ENCODE data around the gene GPR155.

DNA sequence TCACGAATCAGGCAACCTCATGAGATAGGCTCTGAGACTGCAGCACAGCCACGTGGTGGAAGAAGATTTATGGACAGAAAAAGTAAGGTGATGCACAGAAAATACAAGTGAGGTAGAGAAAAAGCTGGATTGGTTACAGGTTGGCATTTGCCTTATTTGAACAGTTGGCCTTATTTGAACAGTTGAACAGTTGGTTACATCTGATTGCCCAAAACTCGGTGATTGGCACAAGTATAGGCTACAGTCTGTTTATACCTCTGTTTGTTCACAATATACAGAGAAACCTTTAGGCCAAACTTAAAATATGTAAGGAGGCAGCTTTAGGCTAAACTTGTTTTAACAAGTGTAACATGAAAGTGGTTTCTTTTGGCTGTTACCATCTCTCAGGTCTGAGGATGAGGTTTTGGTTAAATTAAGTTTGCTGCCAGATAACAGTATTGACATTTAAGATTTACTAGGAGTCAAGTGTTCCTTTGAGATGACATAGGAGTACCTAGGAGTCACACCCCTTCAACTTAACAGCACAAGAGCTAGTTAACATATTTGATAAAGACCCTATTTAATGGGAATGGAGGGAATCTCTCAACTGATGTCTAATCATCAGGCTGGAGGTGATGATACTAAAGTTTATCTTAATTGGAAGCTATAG lies 16.5 kb upstream of the GPR155 start:
- no peak for TF ChIP-seq ZBTB7A (IDR thresholded peaks at IDR 0.05; ENCODE audit: low read depth)
- TF ChIP-seq CEBPB (IDR thresholded peaks at IDR 0.05): no peak
- no peak for TF ChIP-seq RAD21 (IDR thresholded peaks at IDR 0.05; ENCODE audit: low read depth)
- TF ChIP-seq, protein P1, sequence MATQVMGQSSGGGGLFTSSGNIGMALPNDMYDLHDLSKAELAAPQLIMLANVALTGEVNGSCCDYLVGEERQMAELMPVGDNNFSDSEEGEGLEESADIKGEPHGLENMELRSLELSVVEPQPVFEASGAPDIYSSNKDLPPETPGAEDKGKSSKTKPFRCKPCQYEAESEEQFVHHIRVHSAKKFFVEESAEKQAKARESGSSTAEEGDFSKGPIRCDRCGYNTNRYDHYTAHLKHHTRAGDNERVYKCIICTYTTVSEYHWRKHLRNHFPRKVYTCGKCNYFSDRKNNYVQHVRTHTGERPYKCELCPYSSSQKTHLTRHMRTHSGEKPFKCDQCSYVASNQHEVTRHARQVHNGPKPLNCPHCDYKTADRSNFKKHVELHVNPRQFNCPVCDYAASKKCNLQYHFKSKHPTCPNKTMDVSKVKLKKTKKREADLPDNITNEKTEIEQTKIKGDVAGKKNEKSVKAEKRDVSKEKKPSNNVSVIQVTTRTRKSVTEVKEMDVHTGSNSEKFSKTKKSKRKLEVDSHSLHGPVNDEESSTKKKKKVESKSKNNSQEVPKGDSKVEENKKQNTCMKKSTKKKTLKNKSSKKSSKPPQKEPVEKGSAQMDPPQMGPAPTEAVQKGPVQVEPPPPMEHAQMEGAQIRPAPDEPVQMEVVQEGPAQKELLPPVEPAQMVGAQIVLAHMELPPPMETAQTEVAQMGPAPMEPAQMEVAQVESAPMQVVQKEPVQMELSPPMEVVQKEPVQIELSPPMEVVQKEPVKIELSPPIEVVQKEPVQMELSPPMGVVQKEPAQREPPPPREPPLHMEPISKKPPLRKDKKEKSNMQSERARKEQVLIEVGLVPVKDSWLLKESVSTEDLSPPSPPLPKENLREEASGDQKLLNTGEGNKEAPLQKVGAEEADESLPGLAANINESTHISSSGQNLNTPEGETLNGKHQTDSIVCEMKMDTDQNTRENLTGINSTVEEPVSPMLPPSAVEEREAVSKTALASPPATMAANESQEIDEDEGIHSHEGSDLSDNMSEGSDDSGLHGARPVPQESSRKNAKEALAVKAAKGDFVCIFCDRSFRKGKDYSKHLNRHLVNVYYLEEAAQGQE (IDR thresholded peaks at IDR 0.05; ENCODE audit: low read depth): no peak
- TF ChIP-seq CREB1 (IDR thresholded peaks at IDR 0.05; ENCODE audit: low read depth): no peak
- TF ChIP-seq TAF1 (IDR thresholded peaks at IDR 0.05; ENCODE audit: low read depth): no peak

Data from Ishikawa (cell line).